NCI-H748 treated with DMSO at 0.1 percent for 48 hours (cell line): Measurements from ENCODE around the gene AKAP8L.
"Not testable (repeated sequence)": the region's sequence is repeated elsewhere in the genome, so short reads cannot be mapped to it uniquely, and the experiment has no call there.

Source experiments
- DNase-seq: peaks from one replicate; lab custom pipeline; 2025; lab: John Stamatoyannopoulos, UW

The AKAP8L gene

DNA sequence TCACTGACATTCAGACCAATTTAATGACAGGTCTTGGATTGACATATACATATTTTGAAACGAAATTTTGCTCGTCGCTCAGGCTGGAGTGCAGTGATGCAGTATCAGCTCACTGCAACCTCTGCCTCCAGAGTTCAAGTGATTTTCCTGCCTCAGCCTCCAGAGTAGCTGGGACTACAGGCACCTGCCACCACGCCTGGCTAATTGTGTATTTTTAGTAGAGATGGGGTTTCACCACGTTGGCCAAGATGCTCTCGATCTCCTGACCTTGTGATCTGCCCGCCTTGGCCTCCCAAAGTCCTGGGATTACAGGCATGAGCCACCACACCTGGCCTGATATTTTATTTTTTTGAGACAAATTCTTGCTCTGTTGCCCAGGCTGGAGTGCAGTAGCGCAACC lies 66.3 kb downstream of the AKAP8L start:
- not testable (repeated sequence) for DNase-seq

- DNase-seq: not testable (repeated sequence)
Measured at GRCh38 chr19:15341328-15341727, 77.5 kb downstream of the AKAP8L start.

DNA sequence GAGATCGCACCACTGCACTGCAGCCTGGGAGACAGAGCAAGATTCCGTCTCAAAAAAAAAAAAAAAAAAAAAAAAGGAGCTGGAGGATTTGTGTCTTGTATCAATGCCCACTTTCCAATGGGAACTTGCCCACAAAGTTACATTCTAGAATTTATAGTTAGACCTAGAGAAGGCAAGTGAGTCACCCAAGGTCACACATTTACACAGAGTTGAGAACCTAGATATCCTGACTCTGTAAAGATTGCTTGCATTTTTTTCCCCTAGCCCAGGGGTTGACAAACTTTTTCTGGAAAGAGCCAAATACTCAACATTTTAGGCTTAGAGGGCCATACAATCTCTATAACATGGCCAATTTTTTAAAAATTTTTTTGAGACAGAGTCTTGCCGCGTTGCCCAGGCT lies 78.7 kb downstream of the AKAP8L start:
- DNase-seq: no peak

DNA sequence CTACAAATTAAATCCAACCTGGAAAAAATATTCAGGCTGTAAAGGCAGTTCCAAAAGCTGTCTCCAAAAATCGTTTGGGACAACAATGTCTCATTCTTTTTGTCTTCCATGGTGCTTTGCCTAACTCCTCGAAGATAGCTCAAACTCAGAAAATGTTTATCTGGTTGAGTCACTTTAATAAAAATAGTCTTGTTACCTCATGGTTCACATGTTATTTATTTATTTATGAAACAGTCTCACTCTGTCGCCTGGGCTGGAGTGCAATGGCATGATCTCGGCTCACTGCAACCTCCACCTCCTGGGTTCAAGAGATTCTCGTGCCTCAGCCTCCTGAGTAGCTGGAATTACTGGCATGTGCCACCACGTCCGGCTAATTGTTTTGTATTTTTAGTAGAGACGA lies 81.6 kb downstream of the AKAP8L start:
- DNase-seq: no peak

- DNase-seq: not testable (repeated sequence)
Measured at GRCh38 chr19:15335992-15336391, 82.8 kb downstream of the AKAP8L start.

DNA sequence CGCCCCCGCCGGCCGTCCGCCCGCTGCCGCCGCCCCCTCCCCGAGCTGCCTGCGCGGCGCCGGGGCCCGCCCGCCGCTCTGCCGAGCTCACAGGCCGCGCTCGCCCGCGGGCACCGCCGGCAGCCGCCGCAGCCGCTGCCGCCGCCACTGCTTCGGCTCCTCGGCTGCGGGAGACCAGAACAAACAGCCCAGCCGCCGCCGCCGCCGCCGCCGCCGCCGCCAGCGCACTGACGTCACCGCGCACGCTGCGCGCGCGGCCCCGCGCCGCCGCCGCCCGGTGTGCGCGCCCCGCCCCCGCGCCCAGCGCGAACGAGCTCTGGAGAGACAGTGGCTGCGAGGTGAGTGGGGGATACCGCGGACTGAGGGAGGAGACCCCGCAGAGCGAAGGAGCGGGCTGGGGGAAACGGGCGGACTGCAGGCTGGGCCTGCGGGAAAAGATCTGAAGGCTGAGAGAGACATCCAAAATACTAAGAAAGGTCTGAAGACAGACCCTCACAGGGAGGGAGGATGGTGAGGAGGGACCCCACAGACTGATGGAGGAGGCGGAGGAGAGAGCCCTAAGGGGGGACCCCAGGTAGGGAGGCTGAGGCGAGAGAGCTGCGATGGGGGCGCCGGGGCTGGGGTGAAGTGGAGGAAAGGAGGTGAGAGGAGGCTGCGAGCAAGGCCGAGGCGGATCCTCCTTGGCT lies 86.3 kb downstream of the AKAP8L start, which contains the start of gene BRD4:
BRD4 (minus strand) TSS at position 229 of the 686 bp plus-strand sequence. CDS start 59,440 bp downstream, outside the sequence.
- no peak for DNase-seq

DNA sequence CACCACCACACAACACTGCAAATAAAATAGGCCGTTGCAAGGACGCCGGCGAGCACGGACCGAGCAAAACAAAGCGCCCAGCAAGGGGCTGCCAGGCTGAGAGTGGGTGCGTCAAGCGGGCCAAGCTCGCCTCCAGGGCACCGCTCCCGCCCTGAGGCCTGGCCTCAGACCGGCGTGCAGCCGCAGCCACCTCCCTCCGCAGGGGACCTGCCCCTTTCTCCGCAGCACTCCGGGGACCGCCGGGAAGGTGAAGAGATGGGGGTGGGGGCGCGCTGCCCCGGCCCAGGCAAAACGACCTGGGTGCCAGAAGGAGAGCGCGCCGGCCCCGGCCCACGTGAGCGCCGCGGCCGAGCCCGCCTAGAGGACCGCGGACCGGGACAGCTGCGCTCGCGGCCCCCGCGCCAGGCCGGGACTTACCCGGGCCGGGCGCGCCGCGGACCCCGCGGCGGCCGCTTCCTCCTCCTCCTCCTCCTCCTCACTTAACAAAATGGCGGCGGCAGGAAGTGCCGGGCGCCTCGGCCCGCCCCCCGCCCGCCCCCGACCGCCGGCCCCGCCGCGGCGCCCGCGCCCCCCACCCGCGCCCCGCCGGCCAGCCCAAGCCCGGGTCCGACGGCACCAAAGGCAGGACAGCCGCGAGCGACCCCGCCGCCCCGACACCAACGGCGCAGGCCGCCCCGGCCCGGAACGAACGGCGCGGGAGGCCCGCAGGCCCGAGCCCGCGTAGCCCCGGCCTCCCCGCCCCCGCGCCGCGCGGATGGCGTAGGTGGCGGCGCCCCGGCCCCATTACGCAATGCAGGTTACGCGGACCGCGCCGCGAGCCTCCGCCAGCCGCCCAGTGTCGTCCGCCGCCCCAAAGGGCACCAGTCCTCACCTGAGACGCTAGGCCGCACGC lies 87.1 kb downstream of the AKAP8L start:
- no peak for DNase-seq

DNA sequence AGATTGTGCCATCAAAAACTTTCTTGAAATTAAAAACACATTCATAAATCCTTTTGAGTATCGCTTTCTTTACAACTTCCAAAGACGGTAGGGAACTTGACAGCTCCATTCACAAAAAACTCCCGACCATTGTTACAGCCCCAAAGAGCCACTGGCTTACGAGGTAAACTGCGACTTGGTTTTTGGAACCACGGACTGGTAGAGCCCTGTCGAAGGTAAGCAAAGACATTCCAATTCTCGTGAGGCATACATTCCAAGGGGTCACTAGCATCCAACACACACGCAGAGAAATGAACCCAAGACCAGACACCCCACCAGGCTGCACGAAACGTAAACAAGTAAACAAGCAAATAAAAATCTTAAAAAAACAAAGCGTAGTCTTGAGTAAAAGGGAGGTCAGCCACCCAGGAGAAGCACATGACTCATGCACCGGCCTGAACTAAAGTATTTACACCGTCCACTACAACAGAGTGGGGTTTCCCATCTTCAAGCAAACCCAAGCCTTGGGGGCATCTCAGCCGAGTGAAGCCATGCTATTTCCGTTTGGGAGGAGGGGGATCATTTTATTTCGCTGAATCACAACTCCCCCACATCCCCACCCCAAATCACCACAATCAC lies 87.9 kb downstream of the AKAP8L start:
- DNase-seq: no peak
